Neural cell (in vitro differentiated cells): ENCODE data around the gene EPN1. TPM values are rescaled to one million over a fixed set of nuclear protein-coding genes. Genes with fewer than 3 reads are reported as not detected.

Experiments used
- H2AFZ ChIP-seq: fragments of 200-600, 300-800 bp; sonication (generic), shearing (Covaris generic); 2 replicates; pipeline ENCODE4 v1.6.0; 2014; ENCODE audit warnings: low read depth, mild to moderate bottlenecking, antibody characterized with exemption, low read length, moderate library complexity
- H3F3A ChIP-seq: fragments of 200-600 bp; shearing (Covaris generic); 2 replicates; pipeline ENCODE4 v1.6.1; 2016; ENCODE audit warnings: mild to moderate bottlenecking, moderate library complexity, mixed read lengths, antibody characterized with exemption, low read length; ENCODE audit not compliant: insufficient read depth, poor library complexity, severe bottlenecking
- H3K27ac ChIP-seq: fragments of 200-600, 300-800 bp; sonication (generic), shearing (Covaris generic); 2 replicates; pipeline ENCODE4 v1.5.1; 2014; ENCODE audit warnings: mild to moderate bottlenecking, low read length, moderate library complexity
- H3K27me3 ChIP-seq: fragments of 300-800, 200-600 bp; sonication (generic), shearing (Covaris generic); 2 replicates; pipeline ENCODE4 v1.6.0; 2014; ENCODE audit warnings: mild to moderate bottlenecking, low read depth, low read length, moderate library complexity; ENCODE audit not compliant: insufficient read depth
- H3K36me3 ChIP-seq: fragments of 300-800, 200-600 bp; sonication (generic), shearing (Covaris generic); 2 replicates; pipeline ENCODE4 v1.5.1; 2014; ENCODE audit warnings: mild to moderate bottlenecking, antibody characterized with exemption, low read length, moderate library complexity; ENCODE audit not compliant: insufficient read depth
- H3K4me2 ChIP-seq: fragments of 300-800, 200-600 bp; sonication (generic), shearing (Covaris generic); 2 replicates; pipeline ENCODE4 v1.6.0; 2014; ENCODE audit warnings: mild to moderate bottlenecking, low read length
- H3K4me3 ChIP-seq: fragments of 300-800, 200-600 bp; sonication (generic), shearing (Covaris generic); 2 replicates; pipeline ENCODE4 v1.5.1; 2014; ENCODE audit warnings: mild to moderate bottlenecking, low read length, moderate library complexity
- H3K79me2 ChIP-seq: fragments of 200-600 bp; shearing (Covaris generic); replicated peaks from 2 replicates; pipeline ENCODE4 v1.6.0; 2014; ENCODE audit warnings: mild to moderate bottlenecking, low read length, moderate library complexity; ENCODE audit not compliant: insufficient read depth
- H3K9ac ChIP-seq: fragments of 300-800, 200-600 bp; sonication (generic), shearing (Covaris generic); 2 replicates; pipeline ENCODE4 v1.6.1; 2016; ENCODE audit warnings: mild to moderate bottlenecking, low read length, mixed read lengths
- H3K9me2 ChIP-seq: fragments of 200-600 bp; shearing (Covaris generic); 2 replicates; pipeline ENCODE4 v1.6.1; 2016; ENCODE audit warnings: mild to moderate bottlenecking, low read length, mixed read lengths; ENCODE audit not compliant: insufficient read depth
- H3K9me3 ChIP-seq: fragments of 200-600, 300-800 bp; sonication (generic), shearing (Covaris generic); 2 replicates; pipeline ENCODE4 v1.6.1; 2016; ENCODE audit warnings: mild to moderate bottlenecking, mixed run types, low read length, moderate library complexity, mixed read lengths
- H4K20me1 ChIP-seq: fragments of 200-600 bp; shearing (Covaris generic); 2 replicates; pipeline ENCODE4 v1.6.1; 2016; ENCODE audit warnings: mild to moderate bottlenecking, mixed run types; ENCODE audit not compliant: insufficient read depth
- EP300 ChIP-seq: fragments of 450-650 bp; conservative IDR thresholded peaks from 2 replicates; pipeline ENCODE4 v1.6.1; 2014; ENCODE audit warnings: antibody characterized with exemption, mild to moderate bottlenecking, moderate library complexity; ENCODE audit not compliant: poor library complexity, severe bottlenecking
- EZH2 ChIP-seq: fragments of 200-600, 300-800 bp; shearing (Covaris generic), sonication (generic); IDR thresholded peaks from 2 replicates; pipeline ENCODE4 v1.6.1; 2014; ENCODE audit warnings: antibody characterized with exemption, low read length, borderline replicate concordance, mild to moderate bottlenecking; ENCODE audit not compliant: insufficient read depth, poor library complexity, severe bottlenecking
- MXI1 ChIP-seq: fragments of 450-650 bp; conservative IDR thresholded peaks from 2 replicates; pipeline ENCODE4 v1.6.1; 2014; ENCODE audit warnings: antibody characterized with exemption, mild to moderate bottlenecking; ENCODE audit not compliant: poor library complexity, severe bottlenecking
- POLR2AphosphoS5 ChIP-seq: IDR thresholded peaks from 2 replicates; pipeline ENCODE4 v1.6.1; 2012
- RAD21 ChIP-seq: fragments of 450-650 bp; conservative IDR thresholded peaks from 2 replicates; pipeline ENCODE4 v1.6.1; 2014; ENCODE audit warnings: antibody characterized with exemption, mild to moderate bottlenecking, moderate library complexity
- SMC3 ChIP-seq: fragments of 450-650 bp; conservative IDR thresholded peaks from 2 replicates; pipeline ENCODE4 v1.6.1; 2014; ENCODE audit warnings: antibody characterized with exemption, mild to moderate bottlenecking, moderate library complexity; ENCODE audit not compliant: poor library complexity
- TAF1 ChIP-seq: IDR thresholded peaks from 2 replicates; pipeline ENCODE4 v1.6.1; 2012; ENCODE audit warnings: low read depth
- polyA plus RNA-seq: library from polyadenylated mRNA; depleted of rRNA; stranded (reverse); fragments of >200 nt; gene quantifications from 2 replicates; pipeline ENCODE4 v1.2.3, GENCODE V29; 2014
- TF ChIP-seq, protein P1 (sequence below): fragments of 450-650 bp; IDR thresholded peaks from 2 replicates; pipeline ENCODE4 v1.5.1; 2014; ENCODE audit warnings: antibody characterized with exemption, mild to moderate bottlenecking, moderate library complexity; ENCODE audit not compliant: poor library complexity, severe bottlenecking
- TF ChIP-seq, protein P2 (sequence below): IDR thresholded peaks from 2 replicates; pipeline ENCODE4 v1.6.1; 2012; ENCODE audit warnings: borderline replicate concordance

Gene EPN1
- polyA plus RNA-seq, 1 donor from 2014 or later: 21.0 TPM

DNA sequence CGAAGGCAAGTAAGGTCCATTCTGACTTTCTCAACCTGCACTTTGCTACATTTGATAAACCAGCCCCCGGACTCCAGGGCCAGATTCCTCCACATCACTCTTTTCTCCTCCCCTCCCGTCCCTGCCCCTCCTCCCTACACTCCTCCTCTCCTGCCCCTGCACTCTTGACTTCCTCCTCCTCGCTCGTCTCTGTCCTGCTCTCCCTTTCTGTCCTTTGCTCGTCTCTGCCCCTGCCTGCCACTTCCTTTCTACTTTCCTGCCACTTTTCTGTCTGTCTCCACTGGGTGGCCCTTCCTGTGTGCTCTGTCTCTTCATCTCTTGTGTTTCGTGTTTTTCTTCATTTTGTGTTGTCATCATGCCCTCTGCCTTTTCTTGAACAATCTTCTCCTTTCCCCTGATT is 13.2 kb upstream of the EPN1 start:
- H3K27ac ChIP-seq: no peak overlapping the region
- peaks cover 35% of the 10 kb centered on the region for H4K20me1 ChIP-seq
- no peaks in the 10 kb centered on the region for H3K9me2 ChIP-seq
- no peak overlapping the region for H2AFZ ChIP-seq
- no peak for TF ChIP-seq TAF1
- TF ChIP-seq, protein P1, sequence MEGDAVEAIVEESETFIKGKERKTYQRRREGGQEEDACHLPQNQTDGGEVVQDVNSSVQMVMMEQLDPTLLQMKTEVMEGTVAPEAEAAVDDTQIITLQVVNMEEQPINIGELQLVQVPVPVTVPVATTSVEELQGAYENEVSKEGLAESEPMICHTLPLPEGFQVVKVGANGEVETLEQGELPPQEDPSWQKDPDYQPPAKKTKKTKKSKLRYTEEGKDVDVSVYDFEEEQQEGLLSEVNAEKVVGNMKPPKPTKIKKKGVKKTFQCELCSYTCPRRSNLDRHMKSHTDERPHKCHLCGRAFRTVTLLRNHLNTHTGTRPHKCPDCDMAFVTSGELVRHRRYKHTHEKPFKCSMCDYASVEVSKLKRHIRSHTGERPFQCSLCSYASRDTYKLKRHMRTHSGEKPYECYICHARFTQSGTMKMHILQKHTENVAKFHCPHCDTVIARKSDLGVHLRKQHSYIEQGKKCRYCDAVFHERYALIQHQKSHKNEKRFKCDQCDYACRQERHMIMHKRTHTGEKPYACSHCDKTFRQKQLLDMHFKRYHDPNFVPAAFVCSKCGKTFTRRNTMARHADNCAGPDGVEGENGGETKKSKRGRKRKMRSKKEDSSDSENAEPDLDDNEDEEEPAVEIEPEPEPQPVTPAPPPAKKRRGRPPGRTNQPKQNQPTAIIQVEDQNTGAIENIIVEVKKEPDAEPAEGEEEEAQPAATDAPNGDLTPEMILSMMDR: no peak
- no peak for TF ChIP-seq EZH2
- no peak for TF ChIP-seq EP300
- TF ChIP-seq, protein P2, sequence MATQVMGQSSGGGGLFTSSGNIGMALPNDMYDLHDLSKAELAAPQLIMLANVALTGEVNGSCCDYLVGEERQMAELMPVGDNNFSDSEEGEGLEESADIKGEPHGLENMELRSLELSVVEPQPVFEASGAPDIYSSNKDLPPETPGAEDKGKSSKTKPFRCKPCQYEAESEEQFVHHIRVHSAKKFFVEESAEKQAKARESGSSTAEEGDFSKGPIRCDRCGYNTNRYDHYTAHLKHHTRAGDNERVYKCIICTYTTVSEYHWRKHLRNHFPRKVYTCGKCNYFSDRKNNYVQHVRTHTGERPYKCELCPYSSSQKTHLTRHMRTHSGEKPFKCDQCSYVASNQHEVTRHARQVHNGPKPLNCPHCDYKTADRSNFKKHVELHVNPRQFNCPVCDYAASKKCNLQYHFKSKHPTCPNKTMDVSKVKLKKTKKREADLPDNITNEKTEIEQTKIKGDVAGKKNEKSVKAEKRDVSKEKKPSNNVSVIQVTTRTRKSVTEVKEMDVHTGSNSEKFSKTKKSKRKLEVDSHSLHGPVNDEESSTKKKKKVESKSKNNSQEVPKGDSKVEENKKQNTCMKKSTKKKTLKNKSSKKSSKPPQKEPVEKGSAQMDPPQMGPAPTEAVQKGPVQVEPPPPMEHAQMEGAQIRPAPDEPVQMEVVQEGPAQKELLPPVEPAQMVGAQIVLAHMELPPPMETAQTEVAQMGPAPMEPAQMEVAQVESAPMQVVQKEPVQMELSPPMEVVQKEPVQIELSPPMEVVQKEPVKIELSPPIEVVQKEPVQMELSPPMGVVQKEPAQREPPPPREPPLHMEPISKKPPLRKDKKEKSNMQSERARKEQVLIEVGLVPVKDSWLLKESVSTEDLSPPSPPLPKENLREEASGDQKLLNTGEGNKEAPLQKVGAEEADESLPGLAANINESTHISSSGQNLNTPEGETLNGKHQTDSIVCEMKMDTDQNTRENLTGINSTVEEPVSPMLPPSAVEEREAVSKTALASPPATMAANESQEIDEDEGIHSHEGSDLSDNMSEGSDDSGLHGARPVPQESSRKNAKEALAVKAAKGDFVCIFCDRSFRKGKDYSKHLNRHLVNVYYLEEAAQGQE: no peak
- no peak for TF ChIP-seq RAD21
- no peak for TF ChIP-seq SMC3
- TF ChIP-seq MXI1: no peak
- no peak for TF ChIP-seq POLR2AphosphoS5
- peaks cover 36% of the 10 kb centered on the region for H3K79me2 ChIP-seq
- no peaks in the 10 kb centered on the region for H3K36me3 ChIP-seq
- no peak overlapping the region for H3K4me3 ChIP-seq
- H3K4me2 ChIP-seq: no peak overlapping the region
- no peak overlapping the region for H3K9ac ChIP-seq
- H3K27me3 ChIP-seq: no peaks in the 10 kb centered on the region
- no peaks in the 10 kb centered on the region for H3F3A ChIP-seq
- no peaks in the 10 kb centered on the region for H3K9me3 ChIP-seq

DNA sequence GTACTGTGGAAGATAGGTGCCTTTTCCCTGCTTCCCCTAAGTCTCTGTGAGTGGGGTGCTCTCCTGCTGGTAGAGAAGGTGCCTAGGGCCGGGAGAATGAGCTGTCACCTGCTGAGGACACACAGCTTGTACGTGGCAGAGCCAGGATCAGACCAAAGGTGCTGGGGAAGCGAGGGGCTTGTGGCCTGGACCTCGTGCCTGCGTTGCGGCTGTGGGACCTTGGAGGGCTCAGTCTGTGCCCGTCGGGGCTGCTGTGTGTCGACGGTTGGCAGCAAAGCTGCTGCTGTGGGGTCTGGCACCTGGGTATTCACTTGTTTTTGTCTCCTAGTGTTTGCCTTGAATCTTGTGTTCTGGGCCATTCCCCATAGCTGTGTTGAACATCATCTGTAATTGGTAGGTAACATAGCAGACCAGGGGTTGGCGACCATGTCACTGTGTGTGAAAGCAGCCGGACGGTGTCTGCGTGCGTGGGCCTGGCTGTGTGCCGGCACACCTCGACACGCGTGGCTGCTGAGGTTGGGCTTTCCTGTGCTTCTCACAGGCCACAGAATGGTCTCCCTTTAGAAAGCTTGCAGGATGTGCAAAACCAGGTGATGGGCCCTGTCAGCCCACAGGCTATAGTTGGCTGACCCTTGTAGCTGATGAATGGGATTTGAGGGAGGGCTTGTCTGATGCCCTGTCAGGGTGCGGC is 11.0 kb upstream of the EPN1 start:
- H3K79me2 ChIP-seq: peaks cover 15% of the 10 kb centered on the region
- no peak overlapping the region for H3K9ac ChIP-seq
- H3K27me3 ChIP-seq: no peaks in the 10 kb centered on the region
- H2AFZ ChIP-seq: no peak overlapping the region
- peaks cover 18% of the 10 kb centered on the region for H4K20me1 ChIP-seq
- no peaks in the 10 kb centered on the region for H3F3A ChIP-seq
- no peak for TF ChIP-seq RAD21
- TF ChIP-seq, protein P2: no peak
- TF ChIP-seq TAF1: no peak
- TF ChIP-seq MXI1: no peak
- TF ChIP-seq EP300: no peak
- TF ChIP-seq EZH2: no peak
- TF ChIP-seq, protein P1: no peak
- TF ChIP-seq POLR2AphosphoS5: no peak
- TF ChIP-seq SMC3: no peak
- H3K4me2 ChIP-seq: no peak overlapping the region
- no peak overlapping the region for H3K27ac ChIP-seq
- H3K4me3 ChIP-seq: no peak overlapping the region
- H3K36me3 ChIP-seq: no peaks in the 10 kb centered on the region
- no peaks in the 10 kb centered on the region for H3K9me2 ChIP-seq
- H3K9me3 ChIP-seq: no peaks in the 10 kb centered on the region
